HepG2 (cell line): ENCODE measurements around the gene ZNF777. TPM values are rescaled to one million over a fixed set of nuclear protein-coding genes. Genes with fewer than 3 reads are reported as not detected.

Experiments
- ADNP ChIP-seq: sonication (generic); formaldehyde crosslinking; IDR thresholded peaks from 2 replicates; pipeline ENCODE4 v1.4.0; 2020; ENCODE audit warnings: missing genetic modification reagents
- E2F2 ChIP-seq: sonication (generic); formaldehyde crosslinking; IDR thresholded peaks from 2 replicates; pipeline ENCODE4 v1.4.0; 2020; ENCODE audit warnings: missing genetic modification reagents, borderline replicate concordance
- GATA4 ChIP-seq: sonication (generic); IDR thresholded peaks from 2 replicates; pipeline ENCODE4 v1.6.1; 2016; ENCODE audit warnings: antibody characterized with exemption, low read depth, borderline replicate concordance
- HMG20B ChIP-seq: conservative IDR thresholded peaks from 2 replicates; pipeline ENCODE4 v1.6.1; 2016; ENCODE audit warnings: missing genetic modification reagents, missing compliant biosample characterization
- HNRNPH1 ChIP-seq: fragments of 200-400 bp; formaldehyde crosslinking; optimal IDR thresholded peaks from 2 replicates; pipeline ENCODE3; 2017; ENCODE audit warnings: mild to moderate bottlenecking, low read depth, low read length
- NRL ChIP-seq: sonication (generic); formaldehyde crosslinking; IDR thresholded peaks from 2 replicates; pipeline ENCODE4 v1.5.0; 2020; ENCODE audit warnings: missing genetic modification reagents, mild to moderate bottlenecking, moderate library complexity, borderline replicate concordance
- SIX4 ChIP-seq: sonication (generic); formaldehyde crosslinking; IDR thresholded peaks from 2 replicates; pipeline ENCODE4 v1.4.0; 2020; ENCODE audit warnings: missing genetic modification reagents
- TCF7 ChIP-seq: sonication (generic); IDR thresholded peaks from 2 replicates; pipeline ENCODE4 v1.6.1; 2016; ENCODE audit warnings: antibody characterized with exemption, low read depth
- TFDP1 ChIP-seq: IDR thresholded peaks from 2 replicates; pipeline ENCODE4 v1.6.1; 2016; ENCODE audit warnings: missing compliant biosample characterization, missing genetic modification reagents, borderline replicate concordance
- TSC22D2 ChIP-seq: sonication (generic); formaldehyde crosslinking; IDR thresholded peaks from 2 replicates; pipeline ENCODE4 v1.5.1; 2020; ENCODE audit warnings: missing genetic modification reagents, mild to moderate bottlenecking, borderline replicate concordance
- ZFP36 ChIP-seq: fragments of 150-350 bp; IDR thresholded peaks from 2 replicates; pipeline ENCODE4 v1.6.1; 2018; ENCODE audit warnings: borderline replicate concordance, low read length, low read depth; ENCODE audit not compliant: partially characterized antibody
- ZKSCAN8 ChIP-seq: IDR thresholded peaks from 2 replicates; pipeline ENCODE4 v1.6.1; 2016; ENCODE audit warnings: borderline replicate concordance, missing genetic modification reagents, missing compliant biosample characterization
- ZMAT3 ChIP-seq: sonication (generic); formaldehyde crosslinking; conservative IDR thresholded peaks from 2 replicates; pipeline ENCODE4 v1.7.0; 2021; ENCODE audit warnings: missing genetic modification reagents
- ZNF513 ChIP-seq: sonication (generic); formaldehyde crosslinking; conservative IDR thresholded peaks from 2 replicates; pipeline ENCODE4 v1.5.0; 2020; ENCODE audit warnings: missing genetic modification reagents
- ZNF781 ChIP-seq: sonication (generic); formaldehyde crosslinking; IDR thresholded peaks from 2 replicates; pipeline ENCODE4 v1.5.1; 2020; ENCODE audit warnings: borderline replicate concordance, mild to moderate bottlenecking, missing genetic modification reagents; ENCODE audit errors: not compliant biosample characterization
- polyA plus RNA-seq, 8 experiments: library from polyadenylated mRNA; depleted of rRNA in 3 of 8; stranded (reverse) in 7 of 8; unstranded in 1 of 8; fragments of >200 nt; fragmentation: Illumina TruSeq in 4 of 8; extraction: Trizol in 4 of 8; gene quantifications; 2 replicates each; pipeline versions ENCODE4 v1.2.1 to v1.2.3, GENCODE V29; 2011 to 2016; ENCODE audit warnings: low read depth in 4 of 8, missing spikeins in 1 of 8, mixed read lengths in 1 of 8; ENCODE audit not compliant: insufficient read depth in 1 of 8
- total RNA-seq, 5 experiments: library from RNA; depleted of rRNA; stranded (reverse); fragments of >200 nt; fragmentation: Illumina TruSeq; extraction: Trizol; gene quantifications; 2 replicates each; pipeline ENCODE4 v1.2.3, GENCODE V29; 2016; ENCODE audit warnings: low read depth in 1 of 5
- TF ChIP-seq, protein P1 (sequence below): IDR thresholded peaks from 2 replicates; pipeline ENCODE4 v1.6.1; 2018; ENCODE audit warnings: missing genetic modification reagents, mild to moderate bottlenecking, missing compliant biosample characterization
- TF ChIP-seq, protein P2 (sequence below): sonication (generic); formaldehyde crosslinking; IDR thresholded peaks from 2 replicates; pipeline ENCODE4 v1.5.0; 2020; ENCODE audit warnings: missing genetic modification reagents
- TF ChIP-seq, protein P3 (sequence below): sonication (generic); formaldehyde crosslinking; IDR thresholded peaks from 2 replicates; pipeline ENCODE4 v1.9.0; 2022; ENCODE audit warnings: missing genetic modification reagents, mild to moderate bottlenecking, borderline replicate concordance
- TF ChIP-seq, protein P4 (sequence below): sonication (generic); formaldehyde crosslinking; IDR thresholded peaks from 2 replicates; pipeline ENCODE4 v1.4.0; 2020; ENCODE audit warnings: low read depth, mild to moderate bottlenecking, missing genetic modification reagents

ZNF777 gene
- total and polyA plus RNA-seq, 2 of the 13 experiments (the other 11 are each of a cell fraction or from before 2014, with no cell fraction given), result 3.8 to 6.0 TPM

DNA sequence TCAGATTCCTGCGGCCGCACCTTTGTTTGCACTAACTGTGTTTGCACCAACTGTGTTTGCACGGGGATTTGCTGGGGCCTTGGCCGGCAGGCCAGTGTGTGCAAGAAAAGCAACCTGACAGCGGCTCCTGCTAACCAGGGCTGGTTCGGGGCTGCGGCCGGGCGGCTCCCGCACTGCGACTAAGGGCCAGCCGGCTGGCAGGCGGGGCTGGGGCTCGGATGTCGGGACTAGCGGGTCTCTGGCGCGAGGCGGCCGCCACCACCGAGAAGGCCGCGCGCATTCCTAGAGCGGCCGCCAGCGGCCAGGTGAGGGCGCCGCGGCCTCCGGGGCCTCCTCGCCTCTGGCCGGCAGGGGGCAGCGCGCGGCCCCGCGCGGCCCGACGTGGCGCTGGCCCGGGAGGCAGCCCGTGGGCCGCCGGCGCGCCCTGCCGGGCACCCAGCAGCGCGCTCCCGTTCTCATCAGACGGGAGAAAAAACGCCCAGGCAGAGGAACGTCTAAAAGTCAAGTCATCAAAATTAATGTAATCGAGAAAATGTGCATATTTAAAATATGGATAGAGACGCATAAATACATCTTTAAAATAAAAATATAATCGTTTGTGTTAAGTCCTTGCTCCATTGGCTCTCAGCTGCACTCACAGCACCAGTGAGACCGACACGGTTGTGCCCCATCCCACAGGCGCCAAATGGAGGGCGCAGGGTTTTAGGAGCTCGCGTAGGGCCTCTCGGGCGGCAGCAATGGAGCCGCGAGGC is 38.5 kb downstream of the ZNF777 start (continued):
- TF ChIP-seq, protein P1, sequence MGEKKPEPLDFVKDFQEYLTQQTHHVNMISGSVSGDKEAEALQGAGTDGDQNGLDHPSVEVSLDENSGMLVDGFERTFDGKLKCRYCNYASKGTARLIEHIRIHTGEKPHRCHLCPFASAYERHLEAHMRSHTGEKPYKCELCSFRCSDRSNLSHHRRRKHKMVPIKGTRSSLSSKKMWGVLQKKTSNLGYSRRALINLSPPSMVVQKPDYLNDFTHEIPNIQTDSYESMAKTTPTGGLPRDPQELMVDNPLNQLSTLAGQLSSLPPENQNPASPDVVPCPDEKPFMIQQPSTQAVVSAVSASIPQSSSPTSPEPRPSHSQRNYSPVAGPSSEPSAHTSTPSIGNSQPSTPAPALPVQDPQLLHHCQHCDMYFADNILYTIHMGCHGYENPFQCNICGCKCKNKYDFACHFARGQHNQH (CRISPR knock-in tag), result no peak
- TF ChIP-seq, protein P2, sequence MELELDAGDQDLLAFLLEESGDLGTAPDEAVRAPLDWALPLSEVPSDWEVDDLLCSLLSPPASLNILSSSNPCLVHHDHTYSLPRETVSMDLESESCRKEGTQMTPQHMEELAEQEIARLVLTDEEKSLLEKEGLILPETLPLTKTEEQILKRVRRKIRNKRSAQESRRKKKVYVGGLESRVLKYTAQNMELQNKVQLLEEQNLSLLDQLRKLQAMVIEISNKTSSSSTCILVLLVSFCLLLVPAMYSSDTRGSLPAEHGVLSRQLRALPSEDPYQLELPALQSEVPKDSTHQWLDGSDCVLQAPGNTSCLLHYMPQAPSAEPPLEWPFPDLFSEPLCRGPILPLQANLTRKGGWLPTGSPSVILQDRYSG, result no peak
- no peak for TF ChIP-seq ADNP (CRISPR knock-in tag)
- TF ChIP-seq TFDP1, result 0 out of 2 replicates have a peak, but pooled peaks have one; percentile 26
- TF ChIP-seq TCF7, result no peak
- no peak for TF ChIP-seq HMG20B
- peak; percentile 64; the same call in 1 of the 2 replicates for TF ChIP-seq SIX4 (CRISPR knock-in tag)
- no peak for TF ChIP-seq TSC22D2 (CRISPR knock-in tag)
- TF ChIP-seq ZFP36, result no peak
- TF ChIP-seq ZMAT3 (CRISPR knock-in tag), result no peak
- TF ChIP-seq, protein P3, sequence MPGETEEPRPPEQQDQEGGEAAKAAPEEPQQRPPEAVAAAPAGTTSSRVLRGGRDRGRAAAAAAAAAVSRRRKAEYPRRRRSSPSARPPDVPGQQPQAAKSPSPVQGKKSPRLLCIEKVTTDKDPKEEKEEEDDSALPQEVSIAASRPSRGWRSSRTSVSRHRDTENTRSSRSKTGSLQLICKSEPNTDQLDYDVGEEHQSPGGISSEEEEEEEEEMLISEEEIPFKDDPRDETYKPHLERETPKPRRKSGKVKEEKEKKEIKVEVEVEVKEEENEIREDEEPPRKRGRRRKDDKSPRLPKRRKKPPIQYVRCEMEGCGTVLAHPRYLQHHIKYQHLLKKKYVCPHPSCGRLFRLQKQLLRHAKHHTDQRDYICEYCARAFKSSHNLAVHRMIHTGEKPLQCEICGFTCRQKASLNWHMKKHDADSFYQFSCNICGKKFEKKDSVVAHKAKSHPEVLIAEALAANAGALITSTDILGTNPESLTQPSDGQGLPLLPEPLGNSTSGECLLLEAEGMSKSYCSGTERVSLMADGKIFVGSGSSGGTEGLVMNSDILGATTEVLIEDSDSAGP (CRISPR knock-in tag), result peak; percentile 51; the same call in 1 of the 2 replicates
- no peak for TF ChIP-seq ZKSCAN8 (CRISPR knock-in tag)
- no peak for TF ChIP-seq HNRNPH1
- no peak for TF ChIP-seq GATA4
- TF ChIP-seq, protein P4, sequence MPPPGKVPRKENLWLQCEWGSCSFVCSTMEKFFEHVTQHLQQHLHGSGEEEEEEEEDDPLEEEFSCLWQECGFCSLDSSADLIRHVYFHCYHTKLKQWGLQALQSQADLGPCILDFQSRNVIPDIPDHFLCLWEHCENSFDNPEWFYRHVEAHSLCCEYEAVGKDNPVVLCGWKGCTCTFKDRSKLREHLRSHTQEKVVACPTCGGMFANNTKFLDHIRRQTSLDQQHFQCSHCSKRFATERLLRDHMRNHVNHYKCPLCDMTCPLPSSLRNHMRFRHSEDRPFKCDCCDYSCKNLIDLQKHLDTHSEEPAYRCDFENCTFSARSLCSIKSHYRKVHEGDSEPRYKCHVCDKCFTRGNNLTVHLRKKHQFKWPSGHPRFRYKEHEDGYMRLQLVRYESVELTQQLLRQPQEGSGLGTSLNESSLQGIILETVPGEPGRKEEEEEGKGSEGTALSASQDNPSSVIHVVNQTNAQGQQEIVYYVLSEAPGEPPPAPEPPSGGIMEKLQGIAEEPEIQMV (CRISPR knock-in tag), result no peak
- no peak for TF ChIP-seq E2F2 (CRISPR knock-in tag)
- no peak for TF ChIP-seq ZNF513 (CRISPR knock-in tag)
- TF ChIP-seq NRL (CRISPR knock-in tag), result no peak
- no peak for TF ChIP-seq ZNF781 (CRISPR knock-in tag)
